ENCODE measurements around the gene GNG5. TPM values are rescaled to one million over a fixed set of nuclear protein-coding genes. Genes with fewer than 3 reads are reported as not detected.

Gene GNG5
- total RNA-seq, 1 experiment from 2014 or later = 49.9 TPM

DNA sequence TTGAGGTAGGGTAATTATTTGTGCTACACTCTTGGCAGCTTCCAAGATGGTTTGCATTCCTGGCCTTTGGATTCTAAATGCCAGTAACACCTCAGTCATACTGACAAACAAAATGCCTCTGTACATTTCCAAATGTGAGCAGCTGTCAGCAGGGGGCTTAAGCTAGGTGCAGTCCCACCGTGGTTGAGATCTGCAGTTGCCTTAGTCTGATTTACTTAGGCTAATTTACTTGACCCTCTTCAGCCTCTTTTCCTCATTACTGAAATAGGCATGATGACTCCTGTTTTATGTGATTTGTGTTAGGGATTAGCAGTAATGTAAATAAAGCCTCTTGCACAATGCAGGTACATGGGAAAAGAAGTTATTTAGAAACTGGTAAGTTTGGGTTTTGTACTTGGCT lies 13.7 kb downstream of the GNG5 start:
- ChIA-PET CTCF (no interaction called here), POLR2A (ENCODE audit: unreplicated experiment) (no interaction called here)
- H3K9me3 ChIP-seq (ENCODE audit: low read length) = no peaks in the 10 kb centered on the region
- peaks cover 24% of the 10 kb centered on the region for H3K79me2 ChIP-seq (ENCODE audit: low read length)
- no peaks in the 10 kb centered on the region for H3K27me3 ChIP-seq (ENCODE audit: low read length)
- DNase-seq = no peak
- no TSS peak for BruUV-seq (replicated peaks)
- no peaks in the 10 kb centered on the region for H3K9me2 ChIP-seq (replicated peaks; ENCODE audit: low read length)
- H4K20me1 ChIP-seq (ENCODE audit: low read length) = peaks cover 18% of the 10 kb centered on the region
- H3K4me3 ChIP-seq (ENCODE audit: low read length) = no peak overlapping the region
- no peak overlapping the region for H2AFZ ChIP-seq (ENCODE audit: low read length)
- H3K9ac ChIP-seq (ENCODE audit: low read length) = no peak overlapping the region
- H3K4me1 ChIP-seq (ENCODE audit: insufficient read depth, low read length) = peaks cover 3% of the 10 kb centered on the region; the same call in 1 of the 2 replicates
- no peaks in the 10 kb centered on the region for H3F3A ChIP-seq (ENCODE audit: low read length, unreplicated experiment)
- peaks cover 69% of the 10 kb centered on the region for H3K36me3 ChIP-seq (ENCODE audit: low read depth, low read length)
- H3K4me2 ChIP-seq (ENCODE audit: low read length) = no peak overlapping the region
- TF ChIP-seq CTCF (conservative IDR thresholded peaks at IDR 0.05; ENCODE audit: low read depth, low read length) (no peak; the same call in 1 of the 2 replicates), EZH2 (IDR thresholded peaks at IDR 0.05; ENCODE audit: low read length, unreplicated experiment) (no peak), EZH2phosphoT487 (IDR thresholded peaks at IDR 0.05; ENCODE audit: borderline replicate concordance, low read length) (no peak)
- ATAC-seq = no peak; the same call in 1 of the 2 replicates
- H3K27ac ChIP-seq (ENCODE audit: low read length) = no peak overlapping the region
- intact Hi-C loops (cut with micrococcal nuclease) = no loop called here

DNA sequence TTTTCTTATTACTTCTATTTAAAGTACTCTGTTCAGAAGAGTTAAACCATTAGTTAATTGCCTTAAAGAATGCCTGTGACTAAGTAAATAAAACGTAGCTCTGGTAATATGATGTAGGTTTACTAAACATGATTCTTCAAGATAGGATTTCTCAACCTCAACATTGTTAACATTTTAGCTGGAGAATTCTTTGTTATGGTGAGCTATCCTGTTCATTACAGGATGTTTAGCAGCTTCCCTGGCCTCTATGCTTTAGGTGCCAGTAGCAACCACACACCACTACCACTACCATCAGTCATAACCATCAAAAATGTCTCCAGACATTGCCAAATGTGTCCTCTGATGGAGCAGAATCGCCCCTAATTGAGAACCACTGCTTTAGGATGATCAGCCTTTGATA lies 16.6 kb downstream of the GNG5 start:
- H2AFZ ChIP-seq (ENCODE audit: low read length) = no peak overlapping the region
- BruUV-seq (replicated peaks) = no TSS peak
- H3K79me2 ChIP-seq (ENCODE audit: low read length) = peaks cover 43% of the 10 kb centered on the region
- no peaks in the 10 kb centered on the region for H3K9me2 ChIP-seq (replicated peaks; ENCODE audit: low read length)
- no peak overlapping the region for H3K4me2 ChIP-seq (ENCODE audit: low read length)
- H3K36me3 ChIP-seq (ENCODE audit: low read depth, low read length) = peaks cover 52% of the 10 kb centered on the region
- H3K27me3 ChIP-seq (ENCODE audit: low read length) = no peaks in the 10 kb centered on the region
- peaks cover 8% of the 10 kb centered on the region for H3F3A ChIP-seq (ENCODE audit: low read length, unreplicated experiment)
- ChIA-PET CTCF (no interaction called here), POLR2A (ENCODE audit: unreplicated experiment) (no interaction called here)
- no peaks in the 10 kb centered on the region for H3K9me3 ChIP-seq (ENCODE audit: low read length)
- no peak overlapping the region for H3K27ac ChIP-seq (ENCODE audit: low read length)
- intact Hi-C loops (cut with micrococcal nuclease) = no loop called here
- H3K4me3 ChIP-seq (ENCODE audit: low read length) = no peak overlapping the region
- H4K20me1 ChIP-seq (ENCODE audit: low read length) = peaks cover 34% of the 10 kb centered on the region
- DNase-seq = no peak
- TF ChIP-seq CTCF (conservative IDR thresholded peaks at IDR 0.05; ENCODE audit: low read depth, low read length) (no peak), EZH2 (IDR thresholded peaks at IDR 0.05; ENCODE audit: low read length, unreplicated experiment) (no peak), EZH2phosphoT487 (IDR thresholded peaks at IDR 0.05; ENCODE audit: borderline replicate concordance, low read length) (no peak)
- H3K4me1 ChIP-seq (ENCODE audit: insufficient read depth, low read length) = peaks cover 16% of the 10 kb centered on the region
- H3K9ac ChIP-seq (ENCODE audit: low read length) = no peak overlapping the region
- no peak for ATAC-seq

DNA sequence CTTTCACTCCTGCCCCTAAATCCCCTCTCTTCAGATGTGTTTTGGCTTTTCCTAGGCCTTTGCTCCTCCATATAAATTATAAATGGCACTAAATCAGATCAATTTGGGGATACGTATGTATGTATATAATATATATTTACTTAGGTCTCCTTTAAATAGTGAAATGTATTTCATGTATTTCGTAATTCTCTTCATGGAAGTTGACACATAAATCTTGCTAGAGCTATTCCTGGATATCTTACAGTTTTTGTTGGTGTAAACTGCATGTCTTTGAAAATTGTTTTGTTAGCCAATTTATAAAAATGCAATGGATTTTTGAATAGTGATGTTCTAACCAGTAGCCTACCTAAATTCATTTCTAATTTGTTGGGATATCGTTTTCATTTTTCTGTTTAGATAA lies 18.3 kb downstream of the GNG5 start:
- Histone ChIP-seq H3K36me3 (ENCODE audit: low read depth, low read length) (peaks cover 60% of the 10 kb centered on the region), H3K9me3 (ENCODE audit: low read length) (no peaks in the 10 kb centered on the region), H3K4me1 (ENCODE audit: insufficient read depth, low read length) (peaks cover 21% of the 10 kb centered on the region), H3K27me3 (ENCODE audit: low read length) (no peaks in the 10 kb centered on the region), H3F3A (ENCODE audit: low read length, unreplicated experiment) (peaks cover 8% of the 10 kb centered on the region), H2AFZ (ENCODE audit: low read length) (no peak overlapping the region), H3K9me2 (replicated peaks; ENCODE audit: low read length) (no peaks in the 10 kb centered on the region), H3K79me2 (ENCODE audit: low read length) (peaks cover 59% of the 10 kb centered on the region), H3K27ac (ENCODE audit: low read length) (no peak overlapping the region), H3K4me3 (ENCODE audit: low read length) (no peak overlapping the region), H3K9ac (ENCODE audit: low read length) (no peak overlapping the region), H3K4me2 (ENCODE audit: low read length) (no peak overlapping the region), H4K20me1 (ENCODE audit: low read length) (peaks cover 34% of the 10 kb centered on the region)
- DNase-seq = no peak
- TF ChIP-seq EZH2phosphoT487 (IDR thresholded peaks at IDR 0.05; ENCODE audit: borderline replicate concordance, low read length) = no peak
- no peak for TF ChIP-seq CTCF (conservative IDR thresholded peaks at IDR 0.05; ENCODE audit: low read depth, low read length)
- TF ChIP-seq EZH2 (IDR thresholded peaks at IDR 0.05; ENCODE audit: low read length, unreplicated experiment) = no peak
- ATAC-seq = no peak
- BruUV-seq (replicated peaks) = no TSS peak
- CTCF ChIA-PET = no interaction called here
- POLR2A ChIA-PET (ENCODE audit: unreplicated experiment) = no interaction called here
- intact Hi-C loops (cut with micrococcal nuclease) = no loop called here
